SK-N-MC (cell line): ENCODE measurements around the gene THUMPD1.
A peak's percentile ranks its signal among the peaks of the same experiment; 100 is the strongest.

Experiments used
- DNase-seq: peaks from one replicate; pipeline ENCODE4 v3.0.0-alpha.2; 2011; ENCODE audit warnings: low read depth, low spot score
- H3K27ac ChIP-seq: fragments of 200-600 bp; sonication (generic); 2 replicates; pipeline ENCODE4 v1.5.1; 2016; ENCODE audit warnings: mixed run types
- H3K36me3 ChIP-seq: fragments of 200-600 bp; sonication (generic); 2 replicates; pipeline ENCODE4 v1.6.1; 2017; ENCODE audit warnings: antibody characterized with exemption, low read length, mixed read lengths; ENCODE audit not compliant: insufficient read depth
- H3K4me3 ChIP-seq: fragments of 200-600 bp; sonication (generic); 2 replicates; pipeline ENCODE4 v1.5.1; 2016
- H3K9ac ChIP-seq: fragments of 200-600 bp; sonication (generic); 2 replicates; pipeline ENCODE4 v1.8.0; 2017; ENCODE audit warnings: mixed run types, mixed read lengths; ENCODE audit not compliant: insufficient read length
- H3K9me3 ChIP-seq: fragments of 200-600 bp; sonication (generic); 2 replicates; pipeline ENCODE4 v1.6.1; 2017; ENCODE audit warnings: low read depth, mild to moderate bottlenecking, antibody characterized with exemption, low read length, moderate library complexity, mixed read lengths
- EZH2 ChIP-seq: fragments of 200-600 bp; sonication (generic); IDR thresholded peaks from one replicate; pipeline ENCODE4 v1.6.1; 2017; ENCODE audit warnings: antibody characterized with exemption
- FOXP2 ChIP-seq: optimal IDR thresholded peaks from 2 replicates; pipeline ENCODE3; 2011; ENCODE audit warnings: mild to moderate bottlenecking, moderate library complexity; ENCODE audit not compliant: insufficient read depth; ENCODE audit errors: extremely low read length, control extremely low read depth
- POLR2AphosphoS5 ChIP-seq: IDR thresholded peaks from 2 replicates; pipeline ENCODE4 v1.6.1; 2012; ENCODE audit warnings: mild to moderate bottlenecking, low read depth, low read length, borderline replicate concordance

Gene THUMPD1

GRCh38 chr16:20743591-20743990 is 2.0 kb upstream of the THUMPD1 start:
- TF ChIP-seq POLR2AphosphoS5 (no peak), EZH2 (no peak), FOXP2 (no peak)
- no peak overlapping the region for H3K4me3 ChIP-seq
- no peak for DNase-seq
- no peaks in the 10 kb centered on the region for H3K9me3 ChIP-seq
- no peak overlapping the region for H3K27ac ChIP-seq
- peaks cover 5% of the 10 kb centered on the region for H3K36me3 ChIP-seq
- no peak overlapping the region for H3K9ac ChIP-seq

- peak overlapping the region; percentile 94 for H3K9ac ChIP-seq
- H3K4me3 ChIP-seq: peak overlapping the region; percentile 99
- H3K9me3 ChIP-seq: no peaks in the 10 kb centered on the region
- peak overlapping the region; percentile 92; the same call in 1 of the 2 replicates for H3K27ac ChIP-seq
- TF ChIP-seq POLR2AphosphoS5: no peak
- no peak for TF ChIP-seq EZH2
- TF ChIP-seq FOXP2: no peak
- H3K36me3 ChIP-seq: peaks cover 31% of the 10 kb centered on the region
- DNase-seq: no peak
Observed at GRCh38 chr16:20740901-20741521, 607 bp downstream of the THUMPD1 start.

- H3K9me3 ChIP-seq: no peaks in the 10 kb centered on the region
- peak overlapping the region; percentile 94 for H3K9ac ChIP-seq
- TF ChIP-seq POLR2AphosphoS5 (no peak), EZH2 (no peak), FOXP2 (no peak)
- DNase-seq: no peak
- peak overlapping the region; percentile 99 for H3K4me3 ChIP-seq
- H3K27ac ChIP-seq: no peak overlapping the region
- peaks cover 38% of the 10 kb centered on the region for H3K36me3 ChIP-seq
Observed at GRCh38 chr16:20740007-20740883, 1.4 kb downstream of the THUMPD1 start.

GRCh38 chr16:20735490-20735889 is 6.1 kb downstream of the THUMPD1 start:
- Histone ChIP-seq H3K27ac (no peak overlapping the region), H3K36me3 (peaks cover 50% of the 10 kb centered on the region), H3K9ac (no peak overlapping the region), H3K4me3 (no peak overlapping the region), H3K9me3 (no peaks in the 10 kb centered on the region)
- no peak for DNase-seq
- TF ChIP-seq POLR2AphosphoS5 (no peak), EZH2 (no peak), FOXP2 (no peak)

- DNase-seq: no peak
- Histone ChIP-seq H3K9me3 (no peaks in the 10 kb centered on the region), H3K27ac (no peak overlapping the region), H3K4me3 (no peak overlapping the region), H3K36me3 (peaks cover 50% of the 10 kb centered on the region), H3K9ac (no peak overlapping the region)
- TF ChIP-seq POLR2AphosphoS5: no peak
- no peak for TF ChIP-seq EZH2
- no peak for TF ChIP-seq FOXP2
Observed at GRCh38 chr16:20734782-20735181, 6.8 kb downstream of the THUMPD1 start.

GRCh38 chr16:20734056-20734455 is 7.6 kb downstream of the THUMPD1 start:
- Histone ChIP-seq H3K4me3 (no peak overlapping the region), H3K36me3 (peaks cover 50% of the 10 kb centered on the region)
- no peak for DNase-seq

GRCh38 chr16:20729141-20729540 is 12.5 kb downstream of the THUMPD1 start:
- no peak overlapping the region for H3K27ac ChIP-seq
- TF ChIP-seq EZH2 (no peak), POLR2AphosphoS5 (no peak), FOXP2 (no peak)

More at GRCh38 chr16:20734056-20734455, 7.6 kb downstream of the THUMPD1 start:
- Histone ChIP-seq H3K9me3 (no peaks in the 10 kb centered on the region), H3K9ac (no peak overlapping the region), H3K27ac (no peak overlapping the region)
- no peak for TF ChIP-seq FOXP2
- no peak for TF ChIP-seq EZH2
- TF ChIP-seq POLR2AphosphoS5: no peak

GRCh38 chr16:20727181-20727580 is 14.4 kb downstream of the THUMPD1 start:
- no peaks in the 10 kb centered on the region for H3K36me3 ChIP-seq
- TF ChIP-seq FOXP2: no peak
- TF ChIP-seq POLR2AphosphoS5: no peak
- TF ChIP-seq EZH2: no peak
- H3K9me3 ChIP-seq: no peaks in the 10 kb centered on the region
- no peak overlapping the region for H3K9ac ChIP-seq
- no peak overlapping the region for H3K27ac ChIP-seq
- H3K4me3 ChIP-seq: no peak overlapping the region
- DNase-seq: no peak

More at GRCh38 chr16:20729141-20729540, 12.5 kb downstream of the THUMPD1 start:
- H3K9ac ChIP-seq: no peak overlapping the region
- no peak for DNase-seq
- H3K36me3 ChIP-seq: peaks cover 2% of the 10 kb centered on the region; the same call in 1 of the 2 replicates
- H3K9me3 ChIP-seq: no peaks in the 10 kb centered on the region
- H3K4me3 ChIP-seq: no peak overlapping the region
